ENCODE data around the gene PLVAP. TPM values are rescaled to one million over a fixed set of nuclear protein-coding genes. Genes with fewer than 3 reads are reported as not detected.

The PLVAP gene
- polyA plus RNA-seq, 2 of the 4 experiments (the other 2 are of a cell fraction): not detected

DNA sequence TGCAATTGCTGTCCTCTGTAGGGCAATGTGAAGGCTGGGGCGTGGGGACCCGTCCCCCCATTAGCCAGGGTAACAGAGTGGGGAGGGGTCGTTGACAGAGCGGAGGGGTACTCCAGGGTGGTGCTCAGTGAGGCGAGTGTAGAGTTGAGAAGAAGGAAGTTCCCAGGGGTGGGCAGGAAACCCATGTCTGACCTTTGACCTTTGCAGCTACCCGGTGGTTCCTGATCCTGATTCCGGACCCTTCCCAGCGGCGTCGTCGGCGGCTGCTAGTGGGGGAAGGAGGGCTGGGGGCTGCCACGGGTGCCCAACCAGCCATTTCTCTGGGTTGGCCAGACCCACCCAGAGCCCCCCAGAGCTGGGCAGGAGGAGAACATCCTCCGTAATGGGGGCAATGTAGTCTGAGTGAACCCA, 2.1 kb upstream of the PLVAP start (continued):
- TF ChIP-seq REST (IDR thresholded peaks at IDR 0.05): no peak
- TF ChIP-seq HOXB13 (CRISPR knock-in tag; IDR thresholded peaks at IDR 0.05; ENCODE audit: low read depth): no peak
- no peak for TF ChIP-seq EP300 (IDR thresholded peaks at IDR 0.05)
- TF ChIP-seq, protein P1, sequence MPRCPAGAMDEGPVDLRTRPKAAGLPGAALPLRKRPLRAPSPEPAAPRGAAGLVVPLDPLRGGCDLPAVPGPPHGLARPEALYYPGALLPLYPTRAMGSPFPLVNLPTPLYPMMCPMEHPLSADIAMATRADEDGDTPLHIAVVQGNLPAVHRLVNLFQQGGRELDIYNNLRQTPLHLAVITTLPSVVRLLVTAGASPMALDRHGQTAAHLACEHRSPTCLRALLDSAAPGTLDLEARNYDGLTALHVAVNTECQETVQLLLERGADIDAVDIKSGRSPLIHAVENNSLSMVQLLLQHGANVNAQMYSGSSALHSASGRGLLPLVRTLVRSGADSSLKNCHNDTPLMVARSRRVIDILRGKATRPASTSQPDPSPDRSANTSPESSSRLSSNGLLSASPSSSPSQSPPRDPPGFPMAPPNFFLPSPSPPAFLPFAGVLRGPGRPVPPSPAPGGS (IDR thresholded peaks at IDR 0.05): no peak
- TF ChIP-seq TFCP2L1 (CRISPR knock-in tag; IDR thresholded peaks at IDR 0.05): no peak
- no peak for TF ChIP-seq CBX2 (IDR thresholded peaks at IDR 0.05; ENCODE audit: borderline replicate concordance, low read depth)
- TF ChIP-seq CHD2 (IDR thresholded peaks at IDR 0.05; ENCODE audit: low read length, partially characterized antibody): no peak

DNA sequence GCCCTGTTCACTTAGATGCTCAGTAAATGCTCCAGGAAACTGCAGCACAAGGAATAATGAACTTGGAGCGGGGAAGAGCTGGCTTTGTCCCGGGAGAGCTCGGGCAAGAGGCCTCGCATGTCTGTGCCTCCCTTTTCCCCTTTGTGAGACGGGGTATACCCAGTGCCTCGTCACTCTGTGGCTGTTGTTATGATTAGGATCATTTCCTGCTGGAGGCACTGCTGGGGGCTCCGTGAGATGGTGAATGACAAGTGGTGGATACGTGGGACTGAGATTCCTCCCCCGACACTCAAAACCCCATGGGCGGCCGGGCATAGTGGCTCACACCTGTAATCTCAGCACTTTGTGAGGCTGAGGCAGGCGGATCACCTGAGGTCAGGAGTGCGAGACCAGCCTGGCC, 1.1 kb upstream of the PLVAP start:
- Histone ChIP-seq H3K27ac (no peak overlapping the region), H3K9me3 (no peaks in the 10 kb centered on the region), H3K4me3 (no peak overlapping the region), H3K4me1 (no peaks in the 10 kb centered on the region), H3K4me2 (no peak overlapping the region)
- FAIRE-seq (no peak), DNase-seq (ENCODE audit: low read depth in 1 of 2, low spot score in 1 of 2) (no peak), ATAC-seq (no peak)
- POLR2A ChIA-PET: no interaction called here
- 71% methylated on average over 5 of the region's 13 CpGs for WGBS (ENCODE audit: missing lambda C conversion rate)
- TF ChIP-seq GATA3 (IDR thresholded peaks at IDR 0.05; ENCODE audit: borderline replicate concordance): no peak
- TF ChIP-seq HDAC2 (IDR thresholded peaks at IDR 0.05): no peak
- no peak for TF ChIP-seq NPAS2 (CRISPR knock-in tag; IDR thresholded peaks at IDR 0.05; ENCODE audit: borderline replicate concordance)
- no peak for TF ChIP-seq KDM5A (IDR thresholded peaks at IDR 0.05)
- TF ChIP-seq ZFP36 (IDR thresholded peaks at IDR 0.05; ENCODE audit: borderline replicate concordance, partially characterized antibody): no peak
- no peak for TF ChIP-seq PHF8 (IDR thresholded peaks at IDR 0.05; ENCODE audit: borderline replicate concordance, low read depth)
- CTCF ChIA-PET: no interaction called here

GRCh38 chr19:17370026-17370587, 7.0 kb downstream of the PLVAP start:
- H3K4me1 ChIP-seq: no peaks in the 10 kb centered on the region
- H3K27ac ChIP-seq: no peak overlapping the region
- DNase-seq (ENCODE audit: low read depth in 1 of 2, low spot score in 1 of 2) (no peak), FAIRE-seq (no peak), ATAC-seq (no peak)
- TF ChIP-seq HDAC2 (IDR thresholded peaks at IDR 0.05) (no peak), USF2 (IDR thresholded peaks at IDR 0.05) (peak; percentile 47; the same call in 1 of the 2 replicates), MAFK (IDR thresholded peaks at IDR 0.05; ENCODE audit: partially characterized antibody) (no peak), RAD21 (conservative IDR thresholded peaks at IDR 0.05 in 1 of 2, IDR thresholded peaks at IDR 0.05 in 1 of 2) (no peak), BHLHE40 (IDR thresholded peaks at IDR 0.05; ENCODE audit: low read depth, low read length) (no peak), FOSB (CRISPR knock-in tag; IDR thresholded peaks at IDR 0.05) (no peak), KDM5A (IDR thresholded peaks at IDR 0.05) (no peak), ESRRA (IDR thresholded peaks at IDR 0.05; ENCODE audit: borderline replicate concordance, low read length) (no peak)
- no peak overlapping the region for H3K4me3 ChIP-seq
- ChIA-PET CTCF (no interaction called here), POLR2A (no interaction called here)
- H3K4me2 ChIP-seq: no peak overlapping the region
- 65% methylated on average over 8 of the region's 8 CpGs for WGBS (ENCODE audit: missing lambda C conversion rate)
- H3K9me3 ChIP-seq: no peaks in the 10 kb centered on the region
